Limb (tissue), 2 donors: ENCODE measurements around the gene CCDC57.

Source experiments
- DNase-seq, 2 donors: peaks; one replicate each; pipeline ENCODE4 v3.0.0-alpha.2; 2016; ENCODE audit errors: extremely low spot score in 2 of 2

Gene CCDC57

DNA sequence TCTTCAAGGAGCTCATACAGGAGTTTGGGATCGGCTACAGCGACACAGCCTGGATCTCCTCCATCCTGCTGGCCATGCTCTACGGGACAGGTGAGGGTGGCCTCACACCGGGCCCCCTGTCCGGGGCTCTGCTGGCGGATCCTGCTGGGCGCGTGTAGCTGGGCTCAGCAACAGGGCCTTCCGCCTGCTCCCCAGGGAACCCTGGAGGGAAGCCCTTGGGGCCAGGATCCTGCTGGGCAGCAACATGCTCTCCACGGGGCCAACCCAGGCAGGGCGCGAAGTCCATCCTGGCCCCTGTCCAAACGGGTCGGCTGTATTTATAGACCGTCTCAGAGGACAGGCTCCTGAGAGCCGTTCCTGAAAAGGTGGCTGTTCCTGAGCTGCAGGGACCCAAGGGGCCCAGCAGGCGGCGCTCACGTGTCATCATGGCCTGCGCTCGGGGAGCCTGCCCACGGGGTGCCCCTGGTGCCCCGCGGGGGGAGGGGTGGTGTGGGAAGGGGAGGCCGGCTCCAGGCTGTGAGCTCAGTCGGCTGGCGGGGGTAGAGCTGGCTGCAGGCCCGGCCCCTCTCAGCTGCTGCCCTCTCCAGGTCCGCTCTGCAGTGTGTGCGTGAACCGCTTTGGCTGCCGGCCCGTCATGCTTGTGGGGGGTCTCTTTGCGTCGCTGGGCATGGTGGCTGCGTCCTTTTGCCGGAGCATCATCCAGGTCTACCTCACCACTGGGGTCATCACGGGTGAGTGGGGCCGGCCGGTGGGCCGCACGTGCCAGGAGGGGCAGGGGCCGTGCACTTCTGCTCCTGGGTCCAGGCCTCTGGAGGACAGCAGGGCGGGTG, 23.7 kb upstream of the CCDC57 start:
- peak; percentile 64 to 84 for DNase-seq

DNA sequence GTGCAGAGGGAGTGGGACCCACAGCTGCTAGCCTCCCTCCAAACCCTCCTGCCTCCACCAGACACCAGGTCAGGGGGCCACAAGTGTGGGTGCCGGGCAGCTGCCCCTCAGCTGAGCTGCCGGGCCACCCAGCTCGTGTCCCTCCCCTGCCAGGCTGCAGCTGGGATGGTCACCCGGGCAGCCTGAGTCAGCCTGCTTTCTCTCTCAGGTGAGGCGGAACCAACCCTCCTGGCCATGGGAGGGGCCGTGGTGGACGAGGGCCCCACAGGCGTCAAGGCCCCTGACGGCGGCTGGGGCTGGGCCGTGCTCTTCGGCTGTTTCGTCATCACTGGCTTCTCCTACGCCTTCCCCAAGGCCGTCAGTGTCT, 23.1 kb upstream of the CCDC57 start:
- DNase-seq: no peak

DNA sequence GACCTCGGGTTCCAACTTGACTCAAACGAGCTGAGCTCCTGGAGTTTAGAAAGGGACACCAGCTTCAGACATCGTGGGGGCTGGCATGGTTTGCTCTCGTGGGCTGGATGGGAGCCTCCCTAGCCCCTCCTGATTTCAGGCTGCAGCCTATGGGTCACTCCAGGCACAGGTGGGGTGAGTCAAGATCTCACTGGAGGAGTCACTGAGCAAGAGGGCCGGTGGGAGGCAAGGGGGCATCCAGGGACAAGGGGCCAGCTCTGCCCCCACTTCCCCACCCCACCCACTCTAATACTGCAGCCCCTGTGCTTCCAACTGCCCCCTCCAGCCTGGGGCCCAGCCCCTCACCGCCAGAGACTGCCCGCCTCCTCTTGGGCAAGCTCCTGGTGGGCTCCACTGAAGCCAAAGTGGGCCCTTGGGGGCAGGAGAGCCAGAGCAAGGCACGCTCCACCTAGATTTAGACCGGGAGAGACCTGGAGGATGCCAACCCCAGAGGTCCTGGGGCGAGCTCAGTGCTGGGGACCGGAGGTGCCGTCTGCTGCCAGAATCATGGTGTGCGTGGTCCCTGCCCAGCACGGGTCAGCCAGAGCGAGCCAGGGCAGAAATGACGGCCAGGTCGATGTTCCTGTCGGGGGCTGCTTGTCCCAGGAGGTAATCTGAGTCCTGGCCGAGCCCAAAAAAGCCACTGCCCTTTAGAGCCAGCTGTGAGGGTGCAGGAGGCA, 22.6 kb upstream of the CCDC57 start:
- peak in 1 of 2 donors; percentile 27 for DNase-seq

DNA sequence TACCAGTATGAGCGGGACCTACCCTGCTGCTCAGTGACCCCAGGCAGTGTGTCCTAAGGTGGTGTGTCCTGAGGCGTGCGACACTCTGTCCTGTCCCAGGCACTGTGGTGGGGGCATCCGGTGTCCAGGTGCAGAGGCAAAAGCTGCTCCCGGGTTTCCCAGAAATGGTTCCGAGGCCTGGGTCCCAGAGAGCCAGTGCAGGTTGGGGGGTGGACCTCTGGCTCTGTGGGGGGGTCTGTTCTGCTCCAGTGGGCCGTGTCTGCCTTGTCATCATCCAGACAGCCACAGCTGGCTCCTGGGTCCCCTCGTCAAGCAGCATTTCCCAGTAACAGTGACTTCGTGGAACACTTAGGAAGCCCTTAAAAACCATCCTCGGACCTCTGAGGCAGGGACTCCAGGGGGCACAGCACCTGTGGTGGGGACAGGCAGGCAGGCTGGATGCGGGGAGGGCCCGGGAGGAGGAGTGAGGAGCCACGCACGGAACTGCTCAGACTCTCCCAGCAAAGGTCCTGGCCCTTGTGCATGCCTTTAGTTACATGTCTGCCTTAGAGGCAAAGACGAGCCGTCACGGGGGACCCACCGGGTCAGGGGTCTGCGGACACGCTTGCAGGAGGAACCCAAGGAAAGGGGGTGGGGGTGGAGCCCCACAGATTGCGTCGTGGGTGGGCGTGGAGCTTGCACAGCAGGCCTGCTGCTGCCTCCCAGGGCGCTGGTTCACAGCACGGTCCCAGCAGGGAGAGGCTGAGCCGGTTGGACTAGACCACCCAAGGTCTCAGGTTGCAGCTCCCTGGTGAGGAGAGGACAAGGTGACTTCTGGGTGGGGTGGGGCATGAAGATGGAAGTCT, 21.8 kb upstream of the CCDC57 start:
- peak in 1 of 2 donors; percentile 35 for DNase-seq

DNA sequence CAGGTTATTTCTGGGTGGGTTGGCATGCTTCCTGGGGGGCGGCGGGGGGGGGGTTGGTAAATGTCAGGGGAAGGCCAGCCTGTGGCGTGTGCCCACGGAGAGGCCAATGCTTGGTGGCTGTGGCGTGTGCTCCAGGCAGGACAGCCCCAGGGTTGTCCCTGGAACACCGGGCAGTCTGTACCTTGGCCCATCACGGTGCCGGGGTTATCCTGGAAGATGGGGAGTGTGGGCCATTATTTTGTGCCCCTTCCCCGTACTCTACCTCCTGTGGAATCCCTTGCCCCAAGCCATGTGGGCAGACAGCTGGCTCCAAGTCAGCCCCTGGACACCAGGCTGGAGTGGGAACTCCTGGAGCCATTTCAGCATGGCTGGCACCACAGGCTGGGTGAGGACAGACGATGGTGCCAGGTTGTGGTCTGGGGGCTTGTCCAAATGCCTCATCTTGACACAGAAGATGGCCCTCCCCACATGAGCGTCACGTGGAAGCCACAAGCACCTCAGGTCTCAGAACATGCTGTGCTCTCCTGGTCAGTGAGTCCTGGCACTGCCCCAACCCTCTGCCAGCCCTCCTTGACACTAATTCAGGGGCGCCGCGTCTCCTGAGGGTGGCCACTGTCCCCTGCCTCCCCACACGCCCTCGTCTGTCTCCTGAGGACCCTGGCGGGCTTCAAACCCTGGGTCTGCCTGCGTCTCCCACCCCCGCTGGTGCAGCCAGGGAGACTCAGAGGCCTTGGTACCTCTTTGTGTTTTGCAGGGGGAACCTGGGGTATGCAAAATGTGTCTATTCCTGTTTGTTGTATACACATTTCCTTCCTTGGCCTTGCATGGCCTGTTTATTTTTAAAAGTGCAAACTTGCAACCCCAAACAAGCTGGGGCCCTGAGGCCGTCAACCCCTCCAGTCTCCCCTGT, 20.5 kb upstream of the CCDC57 start:
- peak in 1 of 2 donors; percentile 25 for DNase-seq

DNA sequence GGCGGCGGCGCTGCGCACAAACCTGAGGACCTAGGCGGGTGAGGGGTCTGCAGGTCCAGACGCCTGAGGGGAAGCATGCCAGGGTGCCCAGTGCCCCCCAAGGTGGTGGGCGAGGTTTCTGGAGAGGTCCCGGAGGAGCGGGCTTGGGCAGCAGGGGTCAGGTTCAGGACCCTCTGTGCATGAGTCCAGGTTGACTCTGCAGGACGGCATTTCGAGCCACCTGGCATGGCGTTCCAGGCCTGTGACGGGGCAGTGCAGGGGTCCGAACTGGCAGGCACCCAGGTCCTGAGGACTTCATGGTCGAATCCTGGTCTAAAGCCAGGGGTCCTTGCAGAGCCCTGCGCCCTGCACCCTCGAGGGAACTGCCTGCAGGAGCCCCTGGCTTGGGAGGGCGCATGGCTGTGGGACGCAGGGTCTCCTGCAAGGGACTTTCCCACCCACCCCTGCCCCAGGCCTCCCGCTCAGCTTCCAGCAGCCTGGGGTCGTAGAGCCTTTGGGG, 19.7 kb upstream of the CCDC57 start:
- DNase-seq: peak in 1 of 2 donors; percentile 42

DNA sequence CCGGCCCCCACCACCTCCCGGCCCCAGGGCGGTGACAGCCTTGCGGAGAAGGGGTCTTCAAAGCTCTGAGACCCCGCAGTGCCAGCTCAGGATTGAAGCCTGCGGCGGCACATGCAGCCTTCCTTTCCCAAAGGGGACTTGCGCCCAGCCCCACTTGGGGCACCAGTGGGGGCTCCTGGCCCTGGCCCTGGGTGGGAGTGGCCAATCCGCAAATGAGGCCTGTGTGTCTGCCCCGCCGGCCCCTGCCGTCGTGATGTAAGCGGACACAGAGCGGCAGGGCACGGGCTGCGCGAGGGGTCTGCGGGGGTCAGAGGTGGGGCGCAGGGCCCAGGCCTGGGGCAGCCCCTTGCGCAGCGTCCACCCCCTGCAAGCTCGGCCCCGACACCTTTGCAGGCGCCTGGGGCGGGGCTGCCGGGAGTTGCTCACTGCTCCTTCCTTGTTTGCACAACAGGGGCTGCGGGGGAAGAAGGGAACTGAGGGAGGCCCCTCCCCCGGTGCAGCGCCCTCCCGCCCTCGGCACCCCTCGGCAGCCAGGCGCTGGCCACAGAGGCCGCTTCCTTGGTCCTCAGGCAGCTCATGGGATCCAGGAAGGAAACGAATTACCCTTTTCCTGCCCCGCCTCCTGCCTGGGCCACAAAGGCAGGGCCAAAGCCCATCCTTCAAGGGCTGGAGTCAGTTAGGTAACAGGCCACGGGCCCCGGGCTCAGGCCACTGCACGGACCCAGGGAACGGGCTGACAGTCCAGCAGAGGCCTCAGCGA, 19.1 kb upstream of the CCDC57 start:
- DNase-seq: no peak

DNA sequence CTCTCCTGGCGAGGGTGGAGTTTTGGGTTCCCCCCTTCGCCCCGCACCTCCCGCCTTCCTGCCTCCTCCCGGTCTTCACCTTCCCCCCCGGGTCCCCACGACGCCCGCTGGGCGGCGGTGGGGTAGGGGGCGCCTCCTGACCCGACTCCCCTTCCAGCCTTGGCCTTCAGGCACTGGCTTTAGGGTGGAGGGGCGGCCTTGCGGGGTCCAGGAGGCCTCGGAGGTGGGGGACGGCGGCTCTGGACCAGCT, 18.6 kb upstream of the CCDC57 start:
- DNase-seq: no peak

DNA sequence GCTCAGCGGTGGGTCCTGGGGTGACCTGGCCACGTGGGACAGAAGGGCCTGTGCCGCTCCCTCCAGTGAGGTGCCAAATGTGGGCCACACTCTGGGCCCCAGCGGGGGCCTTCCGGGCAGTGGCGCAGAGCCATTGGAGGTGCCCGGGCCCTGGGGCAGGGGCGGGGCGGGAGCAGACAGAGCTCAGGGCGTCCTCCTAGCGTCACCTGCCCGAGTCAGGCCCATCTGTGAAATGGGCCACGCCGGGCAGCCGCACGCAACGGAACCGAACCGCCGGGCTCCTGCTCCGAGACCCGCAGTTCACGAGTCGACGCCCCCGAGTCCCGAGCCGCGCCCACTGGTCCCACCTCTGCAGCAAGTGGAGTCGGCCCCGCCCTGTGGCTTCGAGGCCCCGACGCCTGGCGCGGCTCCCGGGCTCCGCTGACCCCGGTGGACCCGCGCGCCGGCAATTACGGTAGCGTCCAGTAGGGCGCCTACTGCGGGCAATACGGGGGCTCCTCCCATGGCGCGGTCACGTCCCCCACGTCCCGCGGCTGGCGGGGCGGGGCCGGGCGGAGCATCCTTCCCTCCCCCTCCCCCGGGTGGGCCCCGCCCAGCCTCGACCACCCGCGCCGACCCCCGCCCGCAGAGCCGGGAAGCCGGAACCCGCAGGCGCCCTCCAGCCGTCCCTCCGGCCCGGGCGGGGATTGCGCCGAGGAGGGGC, 18.1 kb upstream of the CCDC57 start:
- peak; percentile 61 to 85 for DNase-seq

DNA sequence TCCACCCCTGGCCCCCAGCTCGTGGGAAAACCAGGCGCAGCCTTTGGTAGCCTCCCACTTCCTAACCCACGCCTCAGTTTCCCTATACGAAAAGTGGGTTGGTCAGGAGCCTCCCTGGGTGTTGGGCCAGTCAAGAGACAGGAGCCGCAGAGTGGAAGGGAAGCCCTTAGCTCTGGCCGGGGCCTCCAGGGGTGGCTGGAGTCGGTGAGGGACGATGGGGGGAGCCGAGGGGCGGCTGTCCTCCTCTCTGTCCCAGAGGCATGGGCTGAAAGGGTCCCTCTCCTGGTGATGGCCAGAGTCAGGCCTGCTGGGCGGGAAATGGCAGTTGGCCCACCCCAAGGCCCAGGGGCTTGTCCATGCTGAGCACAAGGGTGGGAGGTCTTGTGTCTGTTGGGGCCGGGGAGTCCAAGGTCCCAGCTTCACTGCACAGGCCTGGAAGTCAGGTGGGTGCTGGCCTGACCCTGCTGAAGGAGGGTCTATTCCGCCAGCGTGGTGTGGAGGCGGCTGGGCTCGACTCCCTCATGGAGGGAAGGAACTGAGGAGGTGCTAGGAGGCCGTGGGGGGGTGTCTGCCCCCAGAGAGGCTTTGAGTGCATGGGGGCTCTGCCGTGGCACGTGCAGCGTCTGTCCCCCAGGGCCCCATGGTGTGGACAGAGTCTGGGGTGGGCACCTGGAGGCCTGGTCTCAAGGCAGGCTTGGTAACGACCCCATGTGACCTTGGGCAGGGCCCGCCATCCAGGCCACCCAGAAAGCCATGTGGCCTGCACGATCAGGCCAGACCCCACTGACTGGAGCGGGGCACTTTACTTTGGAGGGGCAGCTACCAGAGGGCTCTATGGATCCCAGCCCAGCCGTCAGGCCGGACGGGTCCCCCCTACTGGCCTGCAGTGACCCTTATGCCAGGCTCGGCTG, 17.3 kb upstream of the CCDC57 start:
- DNase-seq: peak in 1 of 2 donors; percentile 50

DNA sequence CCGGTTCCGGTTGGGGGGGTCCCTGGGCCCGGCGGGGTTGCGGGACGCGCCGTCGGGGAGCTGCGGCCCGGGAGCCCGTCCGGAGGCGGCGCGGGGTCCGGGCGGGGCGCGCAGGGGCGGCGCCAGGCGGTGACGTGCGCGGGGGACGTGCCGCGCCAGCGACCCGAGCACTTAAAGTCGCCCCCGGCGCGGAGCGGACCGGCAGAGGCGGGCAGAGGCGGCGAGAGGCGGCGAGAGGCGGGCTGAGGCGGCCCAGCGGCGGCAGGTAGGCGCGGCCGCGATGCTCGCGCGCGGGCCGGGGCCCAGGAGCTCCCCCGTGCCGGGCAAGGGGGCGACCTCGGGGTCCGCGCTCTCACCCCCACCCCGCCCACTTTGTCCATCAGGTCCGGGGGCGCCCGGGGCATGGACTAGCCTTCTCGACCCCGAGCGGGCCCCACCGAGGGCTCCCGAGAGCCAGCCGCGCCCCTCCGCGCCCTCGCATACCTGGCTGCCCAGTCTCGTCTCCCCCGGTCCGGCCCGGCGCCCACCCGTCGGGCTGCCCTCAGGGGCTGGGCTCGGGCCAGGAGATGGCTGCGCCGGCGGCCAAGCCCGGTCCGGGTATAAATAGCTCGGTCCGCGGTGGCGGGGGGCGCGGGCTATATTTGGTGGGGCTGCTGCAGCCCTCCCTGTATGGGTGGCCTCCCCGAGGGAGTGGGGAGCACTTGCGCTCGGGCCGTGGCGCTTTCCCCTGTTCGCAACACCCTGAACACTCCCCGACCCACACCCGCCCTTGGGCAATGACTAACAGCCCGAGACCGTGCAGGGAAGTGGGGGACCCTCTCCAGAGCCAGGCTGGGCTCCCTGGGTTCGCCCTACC, 16.4 kb upstream of the CCDC57 start, which contains the start of gene SLC16A3:
Gene SLC16A3 (plus strand): TSS at position 201 of the 856 bp plus-strand sequence. CDS start 6,967 bp downstream, outside the sequence.
- DNase-seq: peak in 1 of 2 donors; percentile 76

DNA sequence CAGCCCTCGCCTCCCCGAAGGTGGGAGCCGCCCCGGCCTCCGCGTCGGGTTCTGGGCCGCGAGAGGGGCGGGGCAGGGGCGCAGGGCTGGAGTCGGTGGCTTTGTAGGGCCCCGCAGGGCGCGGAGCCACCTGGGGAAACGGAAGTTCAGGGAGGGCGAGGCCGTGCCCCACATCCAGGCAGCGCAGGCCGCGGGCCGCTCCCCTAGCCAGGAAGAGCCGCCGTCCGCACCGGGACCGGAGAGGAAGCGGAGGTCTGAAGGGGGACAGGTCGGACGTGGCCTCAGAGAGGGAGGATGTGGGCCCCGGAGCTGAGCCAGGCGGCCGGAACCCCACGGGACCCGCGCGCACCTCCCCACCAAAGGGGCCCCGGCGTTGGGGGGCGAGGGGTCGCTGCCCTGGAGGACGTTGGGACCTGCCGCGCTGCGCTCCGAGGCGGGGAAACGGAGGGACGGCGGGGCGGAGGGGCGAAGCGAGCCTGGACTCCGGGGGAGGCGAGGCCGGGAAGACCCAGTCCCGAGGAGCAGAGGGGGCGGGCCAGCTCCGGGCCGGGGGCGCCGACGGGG, 15.7 kb upstream of the CCDC57 start:
- no peak for DNase-seq

DNA sequence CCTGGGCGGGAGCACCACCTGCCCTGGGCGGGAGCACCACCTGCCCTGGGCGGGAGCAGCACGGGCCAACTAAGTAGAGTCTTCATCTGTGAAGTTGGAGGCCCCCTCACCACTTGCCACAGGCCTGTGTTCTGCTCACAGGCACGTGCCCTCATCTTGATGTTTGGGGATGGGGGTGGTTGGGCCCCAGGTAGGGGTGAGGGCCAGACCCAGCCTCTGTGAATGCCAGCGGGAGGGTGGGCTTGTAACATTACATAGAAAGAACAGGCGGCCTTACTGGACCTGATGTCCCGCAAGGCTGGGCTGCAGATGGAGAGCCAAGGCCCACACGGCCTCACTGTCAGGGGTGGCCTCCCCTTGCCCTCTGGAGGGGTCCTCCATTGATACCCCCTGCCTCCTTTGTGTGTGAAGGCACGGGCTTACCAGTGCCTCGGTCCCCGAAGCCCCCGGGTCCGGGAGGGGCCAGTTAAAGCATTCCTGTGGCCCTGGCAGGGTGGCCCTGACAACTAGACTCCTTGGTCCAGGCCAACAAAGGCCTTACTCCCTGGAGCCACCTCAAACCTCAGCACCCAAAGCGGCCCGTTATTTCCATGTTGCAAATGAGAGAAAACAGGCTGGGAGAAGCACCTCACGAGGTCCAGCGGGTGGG, 15.1 kb upstream of the CCDC57 start:
- no peak for DNase-seq

DNA sequence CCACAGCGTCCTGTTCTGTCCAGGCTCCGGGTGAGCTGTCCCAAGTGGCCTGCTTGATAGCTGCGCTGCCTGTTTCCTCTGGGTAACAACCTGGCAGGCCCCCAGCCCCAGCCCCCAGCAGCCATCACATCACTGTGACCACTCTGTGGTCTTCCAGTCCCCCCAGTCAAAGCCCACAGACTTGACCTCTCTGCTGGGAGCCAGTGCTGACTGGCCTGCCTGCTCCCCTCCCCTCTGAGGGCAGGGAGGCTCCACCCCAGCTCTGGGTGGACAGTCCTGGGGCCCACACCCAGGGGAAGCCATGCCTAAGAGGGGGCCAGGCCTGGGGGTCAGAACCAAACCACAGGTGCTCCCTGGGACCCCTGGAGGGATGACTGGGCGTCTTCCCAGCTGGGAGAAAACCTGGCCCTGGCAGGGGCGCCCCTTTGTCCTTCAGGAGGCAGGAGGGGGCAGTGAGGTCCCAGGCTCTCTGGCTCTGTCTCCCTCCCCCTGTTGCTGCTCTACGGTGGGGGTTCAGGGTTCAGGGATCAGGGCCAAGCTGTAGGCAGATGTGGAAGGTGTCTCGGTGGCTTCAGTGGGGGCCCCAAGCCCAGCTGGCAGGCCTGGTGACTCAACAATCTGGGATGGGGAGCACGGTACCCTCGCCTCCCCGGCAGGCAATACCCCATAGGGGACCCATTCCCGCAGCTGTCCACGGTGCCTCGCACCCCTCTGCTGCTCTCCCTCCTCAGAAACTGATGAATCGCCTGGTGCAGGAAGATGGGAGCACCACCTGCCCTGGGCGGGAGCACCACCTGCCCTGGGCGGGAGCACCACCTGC, 14.4 kb upstream of the CCDC57 start:
- no peak for DNase-seq

DNA sequence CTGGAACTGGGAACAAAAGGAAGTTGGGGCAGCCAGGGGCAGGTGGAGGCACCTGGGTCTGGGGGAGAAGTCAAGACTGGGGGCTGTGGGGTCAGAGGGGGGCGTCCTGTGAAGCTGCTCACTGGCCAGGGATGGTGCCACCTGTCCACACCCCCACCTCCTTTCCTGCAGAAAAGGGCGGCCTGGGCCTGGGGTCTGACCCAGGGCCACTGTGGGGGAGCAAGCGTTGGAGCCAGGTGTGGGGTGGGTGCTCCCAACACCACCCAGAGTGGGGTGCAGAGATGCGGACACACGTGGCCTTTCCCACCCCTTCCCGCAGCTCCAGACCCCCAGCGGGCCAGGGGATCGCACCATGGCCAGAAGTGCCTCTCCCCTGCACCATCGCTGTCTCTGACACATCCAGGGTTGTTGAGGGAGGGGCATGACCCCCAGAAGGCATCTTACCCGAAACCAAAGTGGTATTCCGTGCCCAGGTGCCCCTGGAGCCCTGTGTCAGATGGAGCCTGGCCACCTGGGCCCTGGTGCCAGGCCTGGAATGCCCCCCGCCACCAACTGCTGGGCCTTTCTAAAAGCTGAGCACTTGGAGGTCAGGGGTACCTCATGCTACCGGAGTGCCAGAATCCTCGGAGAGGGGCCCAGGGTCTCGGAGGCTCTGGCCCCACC, 13.6 kb upstream of the CCDC57 start:
- no peak for DNase-seq
